SK-N-SH (cell line): ENCODE measurements around the gene COG2. TPM values are rescaled to one million over a fixed set of nuclear protein-coding genes. Genes with fewer than 3 reads are reported as not detected.

ENCODE experiments used
- CTCF ChIA-PET: fragments of 300-600, 350-600 bp; formaldehyde crosslinking; extraction: SDS; loops from one replicate; lab custom pipeline; 2021; lab: Yijun Ruan, JAX
- POLR2A ChIA-PET: fragments of 350-600 bp; sonication (Branson Sonifier 250); formaldehyde crosslinking; extraction: SDS; loops from one replicate; lab custom pipeline; 2020; ENCODE audit warnings: antibody characterized with exemption, inconsistent platforms; lab: Yijun Ruan, JAX
- DNase-seq: peaks from one replicate; pipeline ENCODE4 v3.0.0; 2012
- H2AFZ ChIP-seq: fragments of 200-600 bp; sonication (generic); 2 replicates; pipeline ENCODE4 v1.8.1; 2016; ENCODE audit warnings: antibody characterized with exemption, mild to moderate bottlenecking, low read depth
- H3F3A ChIP-seq: fragments of 200-600 bp; sonication (generic); replicated peaks from 2 replicates; pipeline ENCODE3; 2016; ENCODE audit warnings: antibody characterized with exemption, mild to moderate bottlenecking; ENCODE audit not compliant: insufficient read depth
- H3K27ac ChIP-seq, 2 experiments: fragments of 200-500 bp in 1 of 2; fragments of 200-600 bp in 1 of 2; sonication (Bioruptor generic) in 1 of 2; sonication (generic), shearing (Covaris generic) in 1 of 2; 2 replicates each; pipeline versions ENCODE4 v1.5.1 to v1.6.1; 2014 to 2016; ENCODE audit warnings: low read depth in 2 of 2, inconsistent platforms in 1 of 2, low read length in 1 of 2, mild to moderate bottlenecking in 1 of 2, mixed read lengths in 1 of 2
- H3K27me3 ChIP-seq: fragments of 200-600 bp; sonication (generic), shearing (Covaris generic); 2 replicates; pipeline ENCODE4 v1.6.1; 2016; ENCODE audit warnings: mixed run types; ENCODE audit not compliant: insufficient read depth
- H3K36me3 ChIP-seq, 2 experiments: fragments of 200-500 bp in 1 of 2; fragments of 200-600 bp in 1 of 2; sonication (Bioruptor generic) in 1 of 2; sonication (generic) in 1 of 2; replicated peaks in 1 of 2; 2 replicates each; pipeline versions ENCODE3 to v1.5.1; 2014 to 2016; ENCODE audit warnings: low read length in 1 of 2, mild to moderate bottlenecking in 1 of 2; ENCODE audit not compliant: insufficient read depth in 2 of 2, control insufficient read depth in 1 of 2
- H3K4me1 ChIP-seq, 2 experiments: fragments of 200-500 bp in 1 of 2; fragments of 200-600 bp in 1 of 2; sonication (Bioruptor generic) in 1 of 2; sonication (generic), shearing (Covaris generic) in 1 of 2; 2 replicates each; pipeline versions ENCODE4 v1.5.1 to v1.6.1; 2014 to 2016; ENCODE audit warnings: low read depth in 1 of 2, low read length in 1 of 2, mixed run types in 1 of 2; ENCODE audit not compliant: insufficient read depth in 2 of 2, control insufficient read depth in 1 of 2
- H3K4me2 ChIP-seq: fragments of 200-600 bp; sonication (generic), shearing (Covaris generic); 2 replicates; pipeline ENCODE4 v1.6.1; 2017; ENCODE audit warnings: mixed run types
- H3K4me3 ChIP-seq, 2 experiments: fragments of 200-500 bp in 1 of 2; fragments of 200-600 bp in 1 of 2; sonication (Bioruptor generic) in 1 of 2; sonication (generic), shearing (Covaris generic) in 1 of 2; 2 replicates each; pipeline versions ENCODE4 v1.5.1 to v1.8.1; 2014 to 2016; ENCODE audit warnings: low read depth in 2 of 2, inconsistent platforms in 1 of 2, low read length in 1 of 2, mild to moderate bottlenecking in 1 of 2, mixed read lengths in 1 of 2, moderate library complexity in 1 of 2
- H3K79me2 ChIP-seq: fragments of 200-600 bp; sonication (generic); 2 replicates; pipeline ENCODE4 v1.8.1; 2017; ENCODE audit warnings: mild to moderate bottlenecking; ENCODE audit not compliant: insufficient read depth
- H3K9ac ChIP-seq: fragments of 200-600 bp; sonication (generic); 2 replicates; pipeline ENCODE4 v1.6.1; 2017; ENCODE audit warnings: mixed run types
- H3K9me2 ChIP-seq: fragments of 200-600 bp; sonication (generic); 2 replicates; pipeline ENCODE4 v1.6.1; 2017; ENCODE audit warnings: mixed run types
- H3K9me3 ChIP-seq: fragments of 200-600 bp; sonication (generic); 2 replicates; pipeline ENCODE4 v1.6.1; 2017; ENCODE audit warnings: mixed run types, mild to moderate bottlenecking, moderate library complexity
- H4K20me1 ChIP-seq: fragments of 200-600 bp; sonication (generic); 2 replicates; pipeline ENCODE4 v1.6.1; 2017; ENCODE audit warnings: mild to moderate bottlenecking, mixed run types; ENCODE audit not compliant: insufficient read depth
- CTCF ChIP-seq: fragments of 200-600 bp; sonication (generic); IDR thresholded peaks from 2 replicates; pipeline ENCODE4 v1.6.1; 2017; ENCODE audit warnings: antibody characterized with exemption, mild to moderate bottlenecking, moderate library complexity
- EP300 ChIP-seq, 2 experiments: IDR thresholded peaks; 2 replicates each; pipeline versions ENCODE4 v1.4.0 to v1.6.1; 2012; ENCODE audit warnings: borderline replicate concordance in 1 of 2, low read depth in 1 of 2, low read length in 1 of 2
- IRF3 ChIP-seq: fragments of 150-350 bp; IDR thresholded peaks from 2 replicates; pipeline ENCODE4 v1.6.1; 2016; ENCODE audit warnings: mild to moderate bottlenecking, low read depth, low read length
- NFIC ChIP-seq: IDR thresholded peaks from 2 replicates; pipeline ENCODE4 v1.4.0; 2012; ENCODE audit warnings: borderline replicate concordance
- RAD21 ChIP-seq: IDR thresholded peaks from 2 replicates; pipeline ENCODE4 v1.6.1; 2012; ENCODE audit warnings: mild to moderate bottlenecking, low read length
- REST ChIP-seq: IDR thresholded peaks from 2 replicates; pipeline ENCODE4 v1.6.1; 2012; ENCODE audit warnings: mild to moderate bottlenecking, low read depth, low read length, moderate library complexity
- USF1 ChIP-seq: IDR thresholded peaks from 2 replicates; pipeline ENCODE4 v1.4.0; 2012; ENCODE audit warnings: low read depth, borderline replicate concordance
- ZBTB33 ChIP-seq: IDR thresholded peaks from 2 replicates; pipeline ENCODE4 v1.4.0; 2012; ENCODE audit warnings: low read depth, borderline replicate concordance
- WGBS: methylation state at CpG from one replicate; pipeline ENCODE4 v1.1.6; 2017; ENCODE audit warnings: low lambda C conversion rate; 5-methylcytosine and 5-hydroxymethylcytosine counted together
- polyA plus RNA-seq, 3 experiments: library from polyadenylated mRNA; depleted of rRNA; stranded (reverse); fragments of >200 nt; gene quantifications; 2 replicates each; pipeline ENCODE4 v1.2.3, GENCODE V29; 2012
- TF ChIP-seq, protein P1 (sequence below): IDR thresholded peaks from 2 replicates; pipeline ENCODE4; 2012

Gene COG2
- polyA plus RNA-seq, 1 of the 3 experiments (the other 2 are of a cell fraction): 11.0 TPM

DNA sequence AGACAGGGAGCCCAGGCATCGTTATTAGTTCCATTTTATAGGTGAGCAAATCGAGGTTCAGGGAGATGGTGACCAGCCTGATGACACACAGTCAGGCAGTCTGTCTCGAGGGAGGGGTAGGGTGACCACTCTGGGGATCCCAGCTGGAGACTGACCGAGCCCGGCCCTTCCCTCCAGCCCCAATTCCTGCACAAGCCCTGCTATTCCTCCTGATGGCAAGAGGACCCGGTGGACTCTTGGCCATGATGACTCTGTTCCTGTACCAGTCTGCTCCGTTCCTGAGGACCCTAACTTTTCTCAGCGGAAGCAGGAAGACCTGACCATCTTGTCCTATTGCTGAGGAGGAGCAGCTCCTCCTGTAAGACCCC is 71.2 kb downstream of the COG2 start:
- H3K9ac ChIP-seq: no peak overlapping the region

More for the DNA sequence above, 71.2 kb downstream of the COG2 start:
- Histone ChIP-seq H3K36me3 (no peaks in the 10 kb centered on the region), H3K27me3 (no peaks in the 10 kb centered on the region), H3K9me2 (no peaks in the 10 kb centered on the region), H3K9me3 (no peaks in the 10 kb centered on the region), H3K4me1 (peaks cover 0 to 10% of the 10 kb centered on the region in 2 experiments; a peak in 1 of 4 replicates), H4K20me1 (no peaks in the 10 kb centered on the region), H3F3A (no peaks in the 10 kb centered on the region), H3K79me2 (no peaks in the 10 kb centered on the region), H2AFZ (no peak overlapping the region), H3K4me2 (no peak overlapping the region), H3K4me3 (no peak overlapping the region), H3K27ac (no peak overlapping the region)
- WGBS: 61% methylated on average over 6 of the region's 8 CpGs
- TF ChIP-seq REST (no peak), ZBTB33 (no peak), IRF3 (no peak), EP300 (IDR thresholded peaks at IDR 0.05; ENCODE audit: borderline replicate concordance in 1 of 2, low read depth in 1 of 2, low read length in 1 of 2) (no peak), NFIC (no peak), USF1 (no peak), CTCF (no peak), RAD21 (no peak)
- TF ChIP-seq, protein P1, sequence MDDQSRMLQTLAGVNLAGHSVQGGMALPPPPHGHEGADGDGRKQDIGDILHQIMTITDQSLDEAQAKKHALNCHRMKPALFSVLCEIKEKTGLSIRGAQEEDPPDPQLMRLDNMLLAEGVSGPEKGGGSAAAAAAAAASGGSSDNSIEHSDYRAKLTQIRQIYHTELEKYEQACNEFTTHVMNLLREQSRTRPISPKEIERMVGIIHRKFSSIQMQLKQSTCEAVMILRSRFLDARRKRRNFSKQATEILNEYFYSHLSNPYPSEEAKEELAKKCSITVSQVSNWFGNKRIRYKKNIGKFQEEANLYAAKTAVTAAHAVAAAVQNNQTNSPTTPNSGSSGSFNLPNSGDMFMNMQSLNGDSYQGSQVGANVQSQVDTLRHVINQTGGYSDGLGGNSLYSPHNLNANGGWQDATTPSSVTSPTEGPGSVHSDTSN: no peak
- ChIA-PET CTCF (no interaction called here), POLR2A (no interaction called here)
- DNase-seq: no peak
